Keratinocyte (primary cell): ENCODE measurements around the gene KLHL5. TPM values are rescaled to one million over a fixed set of nuclear protein-coding genes. Genes with fewer than 3 reads are reported as not detected.
A peak's percentile ranks its signal among the peaks of the same experiment; 100 is the strongest.

Experiments
- DNase-seq: peaks from one replicate; pipeline ENCODE4 v3.0.0-alpha.2; 2011; ENCODE audit warnings: low read depth, missing footprints, low spot score
- FAIRE-seq: peaks from 2 replicates; lab custom pipeline; 2011; peaks lifted over from hg19 to GRCh38; lab: Jason Lieb, UNC
- H2AFZ ChIP-seq: 2 replicates; pipeline ENCODE4 v1.6.0; 2012; ENCODE audit warnings: low read length, control low read depth, inconsistent platforms; ENCODE audit not compliant: control insufficient read depth
- H3K27ac ChIP-seq: 2 replicates; pipeline ENCODE4 v1.5.1; 2011; ENCODE audit warnings: low read length; ENCODE audit not compliant: control insufficient read depth, insufficient read depth
- H3K27me3 ChIP-seq: 3 replicates; pipeline ENCODE4 v1.6.0; 2011; ENCODE audit warnings: low read length; ENCODE audit not compliant: control insufficient read depth, insufficient read depth; ENCODE audit errors: extremely low read depth
- H3K36me3 ChIP-seq, 2 experiments: 2 replicates in 1 of 2; 3 replicates in 1 of 2; pipeline ENCODE4 v1.5.1; 2011; ENCODE audit warnings: low read length in 2 of 2, mild to moderate bottlenecking in 1 of 2; ENCODE audit not compliant: control insufficient read depth in 2 of 2, insufficient read depth in 2 of 2; ENCODE audit errors: extremely low read depth in 1 of 2
- H3K4me1 ChIP-seq: 3 replicates; pipeline ENCODE4 v1.5.1; 2011; ENCODE audit warnings: low read length; ENCODE audit not compliant: control insufficient read depth, insufficient read depth; ENCODE audit errors: extremely low read depth
- H3K4me2 ChIP-seq: 3 replicates; pipeline ENCODE4 v1.6.0; 2011; ENCODE audit warnings: low read depth, low read length; ENCODE audit not compliant: control insufficient read depth, insufficient read depth; ENCODE audit errors: extremely low read depth
- H3K4me3 ChIP-seq, 3 experiments: fragments of 200-600 bp in 1 of 3; sonication (generic) in 1 of 3; 2 replicates in 2 of 3; 3 replicates in 1 of 3; pipeline ENCODE4 v1.5.1; 2011 to 2016; ENCODE audit warnings: low read length in 3 of 3, mild to moderate bottlenecking in 3 of 3, control low read depth in 2 of 3, inconsistent platforms in 1 of 3, low read depth in 1 of 3, mixed read lengths in 1 of 3, mixed run types in 1 of 3, moderate library complexity in 1 of 3; ENCODE audit not compliant: control insufficient read depth in 2 of 3, insufficient read depth in 2 of 3; ENCODE audit errors: extremely low read depth in 1 of 3
- H3K79me2 ChIP-seq: 2 replicates; pipeline ENCODE4 v1.6.0; 2012; ENCODE audit warnings: low read length; ENCODE audit not compliant: control insufficient read depth, insufficient read depth
- H3K9ac ChIP-seq: 3 replicates; pipeline ENCODE4 v1.6.0; 2011; ENCODE audit warnings: low read length; ENCODE audit not compliant: control insufficient read depth, insufficient read depth; ENCODE audit errors: extremely low read depth
- H3K9me1 ChIP-seq: 3 replicates; pipeline ENCODE4 v1.6.0; 2011; ENCODE audit warnings: low read length; ENCODE audit not compliant: control insufficient read depth, insufficient read depth; ENCODE audit errors: extremely low read depth
- H3K9me3 ChIP-seq: 2 replicates; pipeline ENCODE4 v1.5.1; 2012; ENCODE audit warnings: low read depth, low read length; ENCODE audit not compliant: control insufficient read depth
- H4K20me1 ChIP-seq: 3 replicates; pipeline ENCODE4 v1.6.0; 2011; ENCODE audit warnings: low read length; ENCODE audit not compliant: control insufficient read depth, insufficient read depth; ENCODE audit errors: extremely low read depth
- EZH2 ChIP-seq: IDR thresholded peaks from one replicate; pipeline ENCODE4 v1.6.1; 2012; ENCODE audit warnings: inconsistent platforms, mild to moderate bottlenecking, low read length, moderate library complexity
- dilution Hi-C: fragments of 300-500 bp; cut with MboI; formaldehyde crosslinking; loops from one replicate; pipeline ENCODE4 v1.7.0; 2020; ENCODE audit warnings: low sequenced_read_pairs; ENCODE audit not compliant: extremely low pct_ligation_motif_present
- polyA plus RNA-seq, 5 experiments: library from polyadenylated mRNA; depleted of rRNA in 3 of 5; stranded (reverse) in 3 of 5; stranded (forward) in 1 of 5; unstranded in 1 of 5; fragments of >200 nt; gene quantifications; 1 replicate in 1 of 5; 2 replicates in 3 of 5; 3 replicates in 1 of 5; pipeline versions ENCODE4 v1.2.1 to v1.2.3, GENCODE V29; 2011 to 2012; ENCODE audit warnings: missing spikeins in 2 of 5, low read depth in 1 of 5, low replicate concordance in 1 of 5
- TF ChIP-seq, protein P1 (sequence below), 3 experiments: IDR thresholded peaks in 1 of 3; conservative IDR thresholded peaks in 1 of 3; optimal IDR thresholded peaks in 1 of 3; 2 replicates in 2 of 3; 3 replicates in 1 of 3; pipeline versions ENCODE3 to v1.5.1; 2011; ENCODE audit warnings: low read length in 3 of 3, mild to moderate bottlenecking in 3 of 3, moderate library complexity in 2 of 3, control low read depth in 1 of 3, inconsistent platforms in 1 of 3; ENCODE audit not compliant: insufficient read depth in 2 of 3; ENCODE audit errors: extremely low read depth in 1 of 3

KLHL5 gene
- polyA plus RNA-seq, 1 donor (not counting 4 experiments of a cell fraction or from before 2014, with no cell fraction given) = 25.4 TPM

DNA sequence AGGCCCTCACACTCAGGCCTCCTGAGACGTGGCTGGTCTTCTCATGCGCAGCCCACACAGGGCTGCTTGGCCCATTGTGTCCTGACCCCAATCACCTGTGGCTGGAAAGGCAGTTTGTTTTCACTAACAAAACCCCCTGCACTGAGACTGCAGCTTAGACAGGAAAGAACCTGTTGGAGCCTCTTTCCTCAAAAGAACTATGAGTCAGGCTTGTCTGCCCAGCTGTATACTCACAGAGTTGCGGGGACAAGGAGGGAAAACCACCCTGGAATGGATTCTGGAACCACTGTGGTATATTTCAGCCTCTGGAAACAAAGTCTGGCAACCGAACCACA, 24.6 kb upstream of the KLHL5 start:
- no peak overlapping the region for H3K4me3 ChIP-seq
- dilution Hi-C loops = no loop called here
- H2AFZ ChIP-seq = peak overlapping the region; percentile 11
- H3K9ac ChIP-seq = peak overlapping the region; percentile 66
- H3K27me3 ChIP-seq = no peaks in the 10 kb centered on the region
- H4K20me1 ChIP-seq = no peaks in the 10 kb centered on the region
- no peaks in the 10 kb centered on the region for H3K36me3 ChIP-seq
- TF ChIP-seq, protein P1, sequence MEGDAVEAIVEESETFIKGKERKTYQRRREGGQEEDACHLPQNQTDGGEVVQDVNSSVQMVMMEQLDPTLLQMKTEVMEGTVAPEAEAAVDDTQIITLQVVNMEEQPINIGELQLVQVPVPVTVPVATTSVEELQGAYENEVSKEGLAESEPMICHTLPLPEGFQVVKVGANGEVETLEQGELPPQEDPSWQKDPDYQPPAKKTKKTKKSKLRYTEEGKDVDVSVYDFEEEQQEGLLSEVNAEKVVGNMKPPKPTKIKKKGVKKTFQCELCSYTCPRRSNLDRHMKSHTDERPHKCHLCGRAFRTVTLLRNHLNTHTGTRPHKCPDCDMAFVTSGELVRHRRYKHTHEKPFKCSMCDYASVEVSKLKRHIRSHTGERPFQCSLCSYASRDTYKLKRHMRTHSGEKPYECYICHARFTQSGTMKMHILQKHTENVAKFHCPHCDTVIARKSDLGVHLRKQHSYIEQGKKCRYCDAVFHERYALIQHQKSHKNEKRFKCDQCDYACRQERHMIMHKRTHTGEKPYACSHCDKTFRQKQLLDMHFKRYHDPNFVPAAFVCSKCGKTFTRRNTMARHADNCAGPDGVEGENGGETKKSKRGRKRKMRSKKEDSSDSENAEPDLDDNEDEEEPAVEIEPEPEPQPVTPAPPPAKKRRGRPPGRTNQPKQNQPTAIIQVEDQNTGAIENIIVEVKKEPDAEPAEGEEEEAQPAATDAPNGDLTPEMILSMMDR (optimal IDR thresholded peaks at IDR 0.05 in 1 of 3, IDR thresholded peaks at IDR 0.05 in 1 of 3, conservative IDR thresholded peaks at IDR 0.05 in 1 of 3; ENCODE audit: extremely low read depth in 1 of 3, insufficient read depth in 2 of 3, low read length in 3 of 3) = no peak
- TF ChIP-seq EZH2 = no peak
- peak overlapping the region; percentile 77 for H3K27ac ChIP-seq
- DNase-seq (no peak), FAIRE-seq (peak; percentile 95)
- no peaks in the 10 kb centered on the region for H3K9me3 ChIP-seq
- H3K9me1 ChIP-seq = no peaks in the 10 kb centered on the region
- peak overlapping the region; percentile 67 for H3K4me2 ChIP-seq
- H3K79me2 ChIP-seq = no peaks in the 10 kb centered on the region
- H3K4me1 ChIP-seq = peaks cover 37% of the 10 kb centered on the region

DNA sequence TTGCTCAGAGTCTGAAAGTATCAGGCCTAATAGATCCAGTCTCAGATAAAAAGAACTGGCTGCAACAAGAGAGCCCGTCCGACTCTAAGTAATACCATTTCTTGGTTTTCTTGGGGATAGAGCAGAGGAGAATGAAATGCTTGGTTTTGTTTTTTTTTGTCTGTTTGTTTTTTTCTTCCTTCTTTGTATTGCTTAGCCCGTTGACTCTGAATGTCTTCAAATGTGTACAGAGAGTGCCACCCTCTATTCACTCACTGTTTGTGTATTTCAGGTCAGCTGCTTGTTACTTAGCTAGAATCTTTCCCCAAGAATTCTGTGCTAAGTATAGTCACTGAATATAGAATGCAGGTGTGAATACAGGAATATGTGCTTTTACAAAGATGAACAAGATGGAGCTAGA, 24.1 kb upstream of the KLHL5 start:
- Histone ChIP-seq H3K9me1 (no peaks in the 10 kb centered on the region), H3K4me2 (peak overlapping the region; percentile 67), H3K4me3 (no peak overlapping the region), H3K4me1 (peaks cover 32% of the 10 kb centered on the region), H3K9ac (peak overlapping the region; percentile 66), H2AFZ (peak overlapping the region; percentile 38), H3K79me2 (no peaks in the 10 kb centered on the region), H3K27me3 (no peaks in the 10 kb centered on the region), H3K36me3 (no peaks in the 10 kb centered on the region), H4K20me1 (no peaks in the 10 kb centered on the region), H3K27ac (peak overlapping the region; percentile 77), H3K9me3 (no peaks in the 10 kb centered on the region)
- dilution Hi-C loops = no loop called here
- TF ChIP-seq, protein P1 (optimal IDR thresholded peaks at IDR 0.05 in 1 of 3, IDR thresholded peaks at IDR 0.05 in 1 of 3, conservative IDR thresholded peaks at IDR 0.05 in 1 of 3; ENCODE audit: extremely low read depth in 1 of 3, insufficient read depth in 2 of 3, low read length in 3 of 3) = no peak
- TF ChIP-seq EZH2 = no peak
- FAIRE-seq (no peak), DNase-seq (no peak)
